ENCODE measurements around the gene KATNAL1. TPM values are rescaled to one million over a fixed set of nuclear protein-coding genes. Genes with fewer than 3 reads are reported as not detected.

The KATNAL1 gene
- total RNA-seq, 1 donor from 2014 or later, result 10.8 TPM

DNA sequence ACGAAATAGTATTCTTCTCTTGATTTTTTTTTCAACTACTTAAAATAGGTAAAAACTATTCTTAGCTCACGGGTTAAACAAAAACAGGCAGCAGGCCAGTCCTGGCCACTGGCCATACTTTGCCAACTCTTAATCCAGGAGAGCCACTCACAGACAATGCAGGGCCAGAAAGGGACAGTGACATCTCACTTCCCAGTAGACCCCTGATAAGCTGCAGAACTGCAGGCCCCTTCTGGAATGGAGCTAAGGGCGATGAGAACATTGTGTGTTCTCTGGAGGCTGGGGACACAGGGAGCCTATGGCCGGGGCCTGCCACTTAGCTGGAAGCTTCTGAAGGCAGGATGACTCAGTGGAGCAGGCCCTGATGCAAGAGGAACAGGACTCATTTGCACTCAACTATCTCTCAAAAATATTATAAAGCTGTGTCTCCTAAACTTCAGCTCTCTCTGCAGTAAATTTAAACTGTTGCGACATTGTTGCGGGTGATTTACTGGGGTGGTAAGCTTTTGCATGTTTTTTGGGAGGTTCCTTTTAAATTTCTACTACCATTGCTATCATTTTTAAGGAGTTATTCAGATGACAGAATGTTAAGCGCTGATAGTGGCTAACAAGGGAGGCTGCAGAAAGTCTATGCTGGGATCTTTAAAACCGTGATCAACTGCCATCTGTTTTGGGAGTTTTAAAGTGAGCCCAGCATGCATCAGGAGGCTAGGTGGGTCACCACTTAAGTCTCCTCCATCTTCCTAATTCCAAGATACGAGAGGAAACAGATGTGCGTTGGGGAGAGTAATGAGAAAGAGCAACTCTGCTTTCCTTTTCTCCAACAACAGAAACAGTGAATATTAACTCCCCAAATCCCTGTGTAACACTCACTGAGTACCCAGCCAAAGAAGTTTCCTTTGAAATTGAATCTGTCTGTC, 33.2 kb upstream of the KATNAL1 start:
- Mint-ChIP-seq H3K36me3 (ENCODE audit: low read depth) (peaks cover 50% of the 10 kb centered on the region), H3K9me3 (no peaks in the 10 kb centered on the region), H3K27ac (no peak overlapping the region), H3K4me3 (ENCODE audit: low read depth) (no peak overlapping the region), H3K4me1 (ENCODE audit: low read depth) (peaks cover 24% of the 10 kb centered on the region), H3K27me3 (ENCODE audit: low read depth) (no peaks in the 10 kb centered on the region)
- intact Hi-C loops (cut with micrococcal nuclease), result no loop called here
- no peak for DNase-seq (ENCODE audit: low spot score)

DNA sequence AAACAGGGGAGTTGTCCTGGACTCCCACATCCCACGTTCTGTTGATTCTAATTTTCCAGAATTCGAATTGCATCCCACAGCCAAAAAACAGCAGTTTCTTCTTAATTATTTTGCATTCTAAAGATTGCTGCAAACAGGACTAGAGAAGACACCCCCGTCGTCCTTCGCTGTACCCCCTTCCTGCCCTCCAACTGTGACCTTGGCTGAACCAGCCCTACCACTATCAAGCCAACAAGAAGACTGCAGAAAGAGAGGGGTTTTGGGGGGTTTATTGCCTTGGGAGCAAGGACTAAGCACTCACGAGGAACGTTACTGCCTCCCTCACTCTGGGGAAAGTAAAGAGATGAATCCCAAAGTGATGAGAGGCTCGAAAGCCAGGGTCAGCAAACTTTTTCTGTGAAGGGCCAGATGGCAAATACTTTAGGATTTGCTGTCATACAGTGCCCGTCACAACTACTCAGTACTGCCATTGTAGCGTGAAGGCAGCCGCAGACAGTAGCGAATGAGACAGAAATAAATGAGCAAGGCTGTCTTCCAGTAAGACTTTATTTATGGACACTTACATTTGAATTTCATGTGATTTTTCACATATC, 32.5 kb upstream of the KATNAL1 start:
- H3K36me3 Mint-ChIP-seq (ENCODE audit: low read depth), result peaks cover 42% of the 10 kb centered on the region
- DNase-seq (ENCODE audit: low spot score), result no peak
- H3K9me3 Mint-ChIP-seq, result no peaks in the 10 kb centered on the region
- no peaks in the 10 kb centered on the region for H3K27me3 Mint-ChIP-seq (ENCODE audit: low read depth)
- no peak overlapping the region for H3K4me3 Mint-ChIP-seq (ENCODE audit: low read depth)
- peaks cover 17% of the 10 kb centered on the region for H3K4me1 Mint-ChIP-seq (ENCODE audit: low read depth)
- intact Hi-C loops (cut with micrococcal nuclease), result no loop called here
- no peak overlapping the region for H3K27ac Mint-ChIP-seq

DNA sequence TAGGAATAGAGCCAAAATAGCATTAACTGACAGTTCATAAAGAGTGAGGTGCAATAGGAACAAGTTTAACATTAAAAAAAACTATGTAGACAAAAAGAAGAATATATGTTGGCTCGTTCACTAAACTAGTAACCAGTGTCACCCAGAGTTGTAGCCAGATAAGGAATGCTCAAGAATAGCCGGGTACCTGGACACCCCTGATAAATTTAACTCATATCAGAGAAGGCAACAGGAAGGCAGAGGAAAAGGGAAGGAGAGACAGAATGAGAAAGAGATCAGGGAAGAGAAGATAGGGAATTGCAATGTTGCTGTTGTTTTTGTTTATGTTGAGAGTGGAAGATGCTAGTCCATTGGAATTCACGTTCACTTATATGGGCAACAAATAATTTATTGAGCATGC, 31.6 kb upstream of the KATNAL1 start:
- no peak overlapping the region for H3K4me3 Mint-ChIP-seq (ENCODE audit: low read depth)
- DNase-seq (ENCODE audit: low spot score), result no peak
- H3K9me3 Mint-ChIP-seq, result no peaks in the 10 kb centered on the region
- no peak overlapping the region for H3K27ac Mint-ChIP-seq
- peaks cover 41% of the 10 kb centered on the region for H3K36me3 Mint-ChIP-seq (ENCODE audit: low read depth)
- H3K27me3 Mint-ChIP-seq (ENCODE audit: low read depth), result no peaks in the 10 kb centered on the region
- peaks cover 16% of the 10 kb centered on the region for H3K4me1 Mint-ChIP-seq (ENCODE audit: low read depth)
- intact Hi-C loops (cut with micrococcal nuclease), result no loop called here

DNA sequence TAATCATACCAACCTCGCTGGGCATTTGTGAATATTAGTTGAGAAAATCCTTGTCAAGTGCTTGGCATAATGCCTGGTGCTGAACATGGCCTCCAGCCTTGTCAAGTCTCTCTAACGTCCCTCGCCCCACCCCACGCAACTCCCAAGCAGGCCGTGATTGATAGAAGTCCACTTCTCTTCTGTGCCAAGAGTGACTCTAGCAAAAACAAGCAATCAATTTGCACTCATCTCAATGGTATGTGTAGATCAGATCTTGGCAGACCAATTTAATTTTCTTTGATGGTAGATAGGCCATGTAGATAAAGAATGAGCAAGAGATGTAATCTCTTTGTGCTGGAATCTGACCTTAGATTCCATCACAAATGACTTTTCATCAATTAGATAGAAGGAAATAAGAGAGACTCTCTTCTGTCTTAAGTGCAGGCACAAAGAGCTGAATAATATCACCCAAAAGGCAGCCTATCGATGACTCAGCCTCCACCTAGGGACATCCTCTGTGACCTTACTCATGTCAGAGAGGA, 31.0 kb upstream of the KATNAL1 start:
- no peak for DNase-seq (ENCODE audit: low spot score)
- Mint-ChIP-seq H3K4me3 (ENCODE audit: low read depth) (no peak overlapping the region), H3K27me3 (ENCODE audit: low read depth) (no peaks in the 10 kb centered on the region), H3K36me3 (ENCODE audit: low read depth) (peaks cover 38% of the 10 kb centered on the region), H3K9me3 (no peaks in the 10 kb centered on the region), H3K4me1 (ENCODE audit: low read depth) (peaks cover 16% of the 10 kb centered on the region), H3K27ac (no peak overlapping the region)
- intact Hi-C loops (cut with micrococcal nuclease), result no loop called here

DNA sequence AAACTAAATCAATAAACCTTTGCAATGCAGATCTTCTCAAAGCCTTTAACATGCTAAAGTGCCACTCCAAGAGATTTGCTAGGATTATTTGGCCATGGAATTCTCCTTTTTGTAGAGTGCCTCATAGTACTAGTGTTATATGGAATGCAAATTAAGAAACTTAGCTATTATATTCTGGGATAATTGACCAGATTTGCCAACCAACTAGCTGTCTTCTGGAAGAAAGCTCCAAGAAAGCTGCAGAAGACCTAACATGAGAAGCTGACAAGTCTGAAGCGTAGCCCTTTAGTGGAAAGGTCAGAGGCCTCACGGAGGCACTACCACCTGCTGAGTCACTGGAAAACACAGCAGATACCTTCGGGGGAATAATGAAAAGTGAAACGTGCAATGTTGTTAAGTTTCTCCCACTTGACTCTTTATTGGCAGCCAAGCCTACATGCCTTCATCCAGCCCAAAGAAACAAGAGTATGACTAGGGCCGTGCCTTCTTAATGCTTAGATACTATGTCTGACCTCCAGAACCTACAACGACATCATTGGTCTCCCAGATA, 29.8 kb upstream of the KATNAL1 start:
- Mint-ChIP-seq H3K4me1 (ENCODE audit: low read depth) (peaks cover 13% of the 10 kb centered on the region), H3K27me3 (ENCODE audit: low read depth) (no peaks in the 10 kb centered on the region), H3K9me3 (no peaks in the 10 kb centered on the region), H3K36me3 (ENCODE audit: low read depth) (peaks cover 27% of the 10 kb centered on the region), H3K4me3 (ENCODE audit: low read depth) (no peak overlapping the region), H3K27ac (no peak overlapping the region)
- intact Hi-C loops (cut with micrococcal nuclease), result no loop called here
- no peak for DNase-seq (ENCODE audit: low spot score)

DNA sequence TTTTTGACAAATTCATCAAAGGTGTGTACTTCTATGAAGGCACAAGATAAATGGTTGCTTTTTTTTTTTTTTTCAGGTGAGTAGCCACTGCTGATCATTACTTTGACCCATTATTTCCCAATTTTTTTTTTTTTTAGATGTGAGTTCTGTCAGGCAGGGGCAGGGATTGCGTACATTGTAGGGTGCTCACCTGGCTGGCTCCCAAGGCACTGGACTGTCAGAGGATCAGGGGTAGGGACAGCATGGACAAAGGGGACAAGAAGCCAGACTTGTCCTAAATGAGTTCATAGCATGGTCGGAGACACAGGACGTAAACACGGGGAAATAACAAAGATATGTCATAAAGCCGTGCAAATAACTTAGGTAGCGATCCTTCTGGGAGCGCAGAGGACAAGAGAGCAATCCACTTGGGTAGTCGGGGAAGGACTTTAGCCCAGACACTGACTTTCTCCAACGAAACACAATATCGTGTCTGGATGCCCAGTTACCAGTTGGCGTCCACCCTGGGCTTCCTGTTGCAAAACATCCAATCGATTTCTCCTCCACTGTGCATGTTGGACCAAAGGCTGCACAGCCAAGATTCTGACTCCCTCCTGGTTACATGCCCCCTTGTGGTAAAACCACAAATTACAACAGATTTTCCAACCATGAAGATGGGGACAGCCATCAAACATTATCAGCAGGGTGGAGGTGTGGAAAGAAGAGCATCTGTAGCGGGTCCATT, 27.5 kb upstream of the KATNAL1 start:
- peaks cover 13% of the 10 kb centered on the region for H3K4me1 Mint-ChIP-seq (ENCODE audit: low read depth)
- no peak for DNase-seq (ENCODE audit: low spot score)
- H3K27ac Mint-ChIP-seq, result no peak overlapping the region
- no peaks in the 10 kb centered on the region for H3K9me3 Mint-ChIP-seq
- intact Hi-C loops (cut with micrococcal nuclease), result loop anchor here (1.0 kb wide), 1 partner anchor 203 kb away; no protein-coding TSS in a partner anchor
- no peaks in the 10 kb centered on the region for H3K27me3 Mint-ChIP-seq (ENCODE audit: low read depth)
- peaks cover 18% of the 10 kb centered on the region for H3K36me3 Mint-ChIP-seq (ENCODE audit: low read depth)
- no peak overlapping the region for H3K4me3 Mint-ChIP-seq (ENCODE audit: low read depth)

DNA sequence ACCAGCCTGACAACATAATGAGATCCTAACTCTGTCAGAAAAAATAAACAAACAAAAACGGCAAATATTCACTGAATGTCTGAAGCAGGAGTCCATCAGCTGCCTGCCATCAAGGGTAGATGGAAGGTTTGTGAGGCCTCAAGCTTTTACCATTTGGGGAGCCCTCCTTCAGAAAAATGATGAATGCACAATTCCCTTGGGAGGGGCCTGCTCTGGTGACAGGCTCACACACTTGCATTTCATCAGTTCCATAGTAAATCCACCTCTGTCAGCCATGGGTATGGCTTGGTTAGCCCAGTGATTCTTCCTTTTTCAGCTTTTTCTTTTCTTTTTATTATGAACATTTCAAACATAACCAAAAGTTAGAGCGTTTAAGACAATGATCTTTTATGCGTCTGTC, 26.3 kb upstream of the KATNAL1 start:
- H3K4me3 Mint-ChIP-seq (ENCODE audit: low read depth), result no peak overlapping the region
- intact Hi-C loops (cut with micrococcal nuclease), result no loop called here
- H3K9me3 Mint-ChIP-seq, result no peaks in the 10 kb centered on the region
- H3K4me1 Mint-ChIP-seq (ENCODE audit: low read depth), result peaks cover 11% of the 10 kb centered on the region
- no peaks in the 10 kb centered on the region for H3K27me3 Mint-ChIP-seq (ENCODE audit: low read depth)
- H3K27ac Mint-ChIP-seq, result no peak overlapping the region
- peaks cover 13% of the 10 kb centered on the region for H3K36me3 Mint-ChIP-seq (ENCODE audit: low read depth)
- no peak for DNase-seq (ENCODE audit: low spot score)

DNA sequence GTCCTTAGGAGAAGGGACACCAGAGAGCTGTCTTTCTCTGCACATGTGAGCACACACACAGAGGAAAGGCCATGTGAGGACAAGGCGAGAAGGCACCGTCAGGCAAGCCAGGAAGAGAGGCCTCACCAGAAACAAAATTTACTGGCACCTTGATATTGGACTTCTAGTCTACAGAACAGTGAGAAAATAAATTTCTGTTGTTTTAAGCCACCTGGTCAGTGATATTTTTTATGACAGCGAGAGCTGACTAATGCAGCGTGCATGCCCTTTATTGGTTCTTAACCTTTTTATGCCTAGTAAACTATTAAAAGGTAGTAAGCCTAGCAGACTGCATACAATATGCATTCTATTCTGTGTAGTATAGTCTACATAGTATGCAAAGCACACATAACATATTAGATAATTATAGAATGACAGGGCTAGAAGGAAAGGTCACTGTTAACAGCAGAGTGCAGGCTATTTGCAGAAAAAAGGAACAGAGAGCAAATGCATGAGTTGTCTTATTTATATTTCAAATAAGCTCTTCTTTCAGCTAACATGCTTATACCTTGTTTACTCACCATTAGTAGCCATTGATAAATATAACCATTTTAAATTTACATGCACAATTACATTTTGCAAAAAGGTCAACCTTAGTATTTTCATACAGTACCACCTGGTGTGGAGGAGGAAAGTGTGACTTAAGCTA, 25.2 kb upstream of the KATNAL1 start:
- H3K36me3 Mint-ChIP-seq (ENCODE audit: low read depth), result peaks cover 6% of the 10 kb centered on the region
- no peaks in the 10 kb centered on the region for H3K27me3 Mint-ChIP-seq (ENCODE audit: low read depth)
- no peaks in the 10 kb centered on the region for H3K9me3 Mint-ChIP-seq
- H3K4me3 Mint-ChIP-seq (ENCODE audit: low read depth), result no peak overlapping the region
- H3K27ac Mint-ChIP-seq, result no peak overlapping the region
- no peak for DNase-seq (ENCODE audit: low spot score)
- intact Hi-C loops (cut with micrococcal nuclease), result no loop called here
- peaks cover 5% of the 10 kb centered on the region for H3K4me1 Mint-ChIP-seq (ENCODE audit: low read depth)

DNA sequence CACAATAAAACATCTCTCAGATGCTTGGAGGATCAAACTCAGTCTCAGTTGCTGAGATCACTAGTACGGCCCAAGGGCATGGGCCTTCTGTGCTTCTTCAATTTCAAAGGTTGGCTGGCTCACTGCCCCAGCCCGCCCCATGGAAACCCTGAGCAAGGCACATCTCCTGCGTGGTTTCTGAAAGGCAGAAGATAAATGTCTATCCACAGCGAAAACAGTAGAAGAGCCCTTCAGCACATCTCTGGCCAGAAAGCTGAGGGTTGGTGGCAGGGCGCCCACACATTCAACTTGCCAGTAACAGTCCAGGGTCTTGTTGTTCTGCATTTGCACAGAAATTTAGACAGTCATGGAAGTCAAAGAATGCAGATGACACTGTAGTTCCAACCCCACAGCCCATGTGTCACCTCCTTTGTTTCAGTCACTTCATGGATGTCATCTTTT, 24.0 kb upstream of the KATNAL1 start:
- intact Hi-C loops (cut with micrococcal nuclease), result no loop called here
- no peaks in the 10 kb centered on the region for H3K27me3 Mint-ChIP-seq (ENCODE audit: low read depth)
- no peak overlapping the region for H3K27ac Mint-ChIP-seq
- H3K4me1 Mint-ChIP-seq (ENCODE audit: low read depth), result no peaks in the 10 kb centered on the region
- peaks cover 4% of the 10 kb centered on the region for H3K36me3 Mint-ChIP-seq (ENCODE audit: low read depth)
- no peaks in the 10 kb centered on the region for H3K9me3 Mint-ChIP-seq
- H3K4me3 Mint-ChIP-seq (ENCODE audit: low read depth), result no peak overlapping the region
- no peak for DNase-seq (ENCODE audit: low spot score)

DNA sequence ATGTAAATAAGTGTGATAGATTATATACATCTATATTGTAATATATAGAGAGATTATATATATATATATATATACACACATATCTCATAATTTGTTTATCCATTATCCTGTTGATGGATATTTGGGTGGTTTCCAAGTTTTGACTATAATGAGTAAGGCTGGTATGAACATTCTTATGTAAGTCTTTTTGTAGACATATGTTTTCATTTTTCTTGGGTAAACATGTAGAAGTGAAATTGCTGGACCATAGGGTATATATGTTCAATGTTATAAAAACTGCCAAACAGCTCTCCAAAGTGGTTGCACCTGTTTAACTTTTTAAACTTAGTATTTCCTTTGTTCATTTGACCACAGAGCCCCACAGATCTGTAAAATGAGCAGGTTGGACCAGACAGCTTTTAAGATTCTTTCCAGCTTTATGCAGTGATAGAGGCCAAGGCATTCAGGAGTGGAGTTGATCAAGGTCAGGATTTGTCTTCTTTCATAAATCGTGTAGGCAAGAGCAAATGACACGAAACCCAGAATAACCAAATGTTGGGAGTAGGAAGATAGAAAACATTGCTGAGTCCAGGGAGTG, 21.7 kb upstream of the KATNAL1 start:
- intact Hi-C loops (cut with micrococcal nuclease), result no loop called here
- no peak for DNase-seq (ENCODE audit: low spot score)
- H3K4me3 Mint-ChIP-seq (ENCODE audit: low read depth), result no peak overlapping the region
- no peaks in the 10 kb centered on the region for H3K27me3 Mint-ChIP-seq (ENCODE audit: low read depth)
- H3K36me3 Mint-ChIP-seq (ENCODE audit: low read depth), result peaks cover 4% of the 10 kb centered on the region
- no peak overlapping the region for H3K27ac Mint-ChIP-seq
- H3K4me1 Mint-ChIP-seq (ENCODE audit: low read depth), result peaks cover 9% of the 10 kb centered on the region
- H3K9me3 Mint-ChIP-seq, result no peaks in the 10 kb centered on the region

DNA sequence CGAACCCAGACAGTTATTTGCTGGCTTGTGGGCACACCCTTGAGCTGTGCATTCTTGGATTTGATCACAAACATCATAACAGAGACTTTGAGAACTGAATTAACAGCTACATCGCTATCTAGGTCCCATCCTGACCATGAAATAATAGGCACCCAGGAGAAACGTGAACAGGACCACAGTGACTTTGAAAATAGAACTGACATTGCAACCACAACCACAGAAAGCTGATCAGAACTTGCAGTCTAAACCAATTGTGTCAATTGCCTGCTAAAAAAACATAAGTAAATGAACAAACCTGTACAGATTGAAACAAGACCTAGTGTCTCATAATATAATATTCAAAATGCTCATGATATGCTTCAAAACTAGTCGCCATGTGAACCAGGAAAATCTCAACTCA, 18.3 kb upstream of the KATNAL1 start:
- peaks cover 6% of the 10 kb centered on the region for H3K36me3 Mint-ChIP-seq (ENCODE audit: low read depth)
- no peaks in the 10 kb centered on the region for H3K9me3 Mint-ChIP-seq
- DNase-seq (ENCODE audit: low spot score), result no peak
- H3K4me1 Mint-ChIP-seq (ENCODE audit: low read depth), result peaks cover 9% of the 10 kb centered on the region
- no peak overlapping the region for H3K27ac Mint-ChIP-seq
- no peaks in the 10 kb centered on the region for H3K27me3 Mint-ChIP-seq (ENCODE audit: low read depth)
- no peak overlapping the region for H3K4me3 Mint-ChIP-seq (ENCODE audit: low read depth)
- intact Hi-C loops (cut with micrococcal nuclease), result no loop called here

DNA sequence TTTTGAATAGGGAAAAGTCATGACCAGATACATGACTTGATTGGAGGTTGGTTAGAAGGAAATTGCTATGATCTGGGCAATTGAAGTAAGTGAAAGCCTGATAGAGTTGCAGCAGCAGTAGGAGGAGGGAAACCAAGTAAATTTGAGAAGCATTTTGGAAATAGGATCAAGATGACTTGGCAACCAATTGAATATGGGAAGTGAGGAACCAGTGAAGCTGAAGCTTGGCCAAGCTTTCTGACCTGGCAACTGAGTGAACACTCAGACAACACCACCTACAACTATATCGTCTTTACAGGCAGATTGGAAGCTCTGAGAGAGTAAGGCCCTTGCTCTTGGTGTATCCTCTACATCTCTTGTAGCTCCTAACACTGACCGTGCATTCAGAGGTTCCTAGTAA, 16.2 kb upstream of the KATNAL1 start:
- no peaks in the 10 kb centered on the region for H3K9me3 Mint-ChIP-seq
- H3K27me3 Mint-ChIP-seq (ENCODE audit: low read depth), result no peaks in the 10 kb centered on the region
- H3K4me1 Mint-ChIP-seq (ENCODE audit: low read depth), result peaks cover 9% of the 10 kb centered on the region
- H3K36me3 Mint-ChIP-seq (ENCODE audit: low read depth), result peaks cover 10% of the 10 kb centered on the region
- DNase-seq (ENCODE audit: low spot score), result no peak
- intact Hi-C loops (cut with micrococcal nuclease), result no loop called here
- no peak overlapping the region for H3K4me3 Mint-ChIP-seq (ENCODE audit: low read depth)
- no peak overlapping the region for H3K27ac Mint-ChIP-seq

All from activated T-helper 2 cell treated with anti-CD3 and anti-CD28 coated beads, Interferon-gamma antibody, Interleukin-2, Interleukin-4, amounts not matched to agents 10 μg/mL and 5 μg/mL and 100 μg/mL, durations not matched to agents 14 hours and 24 hours and 36 hours (primary cell).